HG03432 (cell line): ENCODE measurements around the gene MYO16.

Experiments
- ATAC-seq: cut with Tn5 transposase; IDR thresholded peaks from one replicate; pipeline ENCODE4 v1.9.1; 2021; ENCODE audit warnings: mild to moderate bottlenecking, moderate library complexity; ENCODE audit not compliant: unreplicated experiment

MYO16 gene

GRCh38 chr13:108662528-108662927 lies 33.1 kb downstream of the MYO16 start:
- no peak for ATAC-seq

GRCh38 chr13:108663710-108664109 lies 34.3 kb downstream of the MYO16 start:
- ATAC-seq = no peak

- ATAC-seq = no peak
Observed at GRCh38 chr13:108667205-108667604, 37.8 kb downstream of the MYO16 start.

- no peak for ATAC-seq
Observed at GRCh38 chr13:108669381-108669780, 40.0 kb downstream of the MYO16 start.

- ATAC-seq = no peak
Observed at GRCh38 chr13:108674346-108674745, 44.9 kb downstream of the MYO16 start.

GRCh38 chr13:108674771-108675170 lies 45.4 kb downstream of the MYO16 start:
- no peak for ATAC-seq

GRCh38 chr13:108676620-108677019 lies 47.2 kb downstream of the MYO16 start:
- ATAC-seq = no peak

GRCh38 chr13:108677806-108678205 lies 48.4 kb downstream of the MYO16 start:
- ATAC-seq = no peak

GRCh38 chr13:108680011-108680410 lies 50.6 kb downstream of the MYO16 start:
- ATAC-seq = no peak

GRCh38 chr13:108681986-108682575 lies 52.7 kb downstream of the MYO16 start:
- ATAC-seq = no peak

- no peak for ATAC-seq
Observed at GRCh38 chr13:108682714-108683113, 53.3 kb downstream of the MYO16 start.

- ATAC-seq = no peak
Observed at GRCh38 chr13:108686027-108686426, 56.6 kb downstream of the MYO16 start.

GRCh38 chr13:108690726-108691125 lies 61.3 kb downstream of the MYO16 start:
- no peak for ATAC-seq

GRCh38 chr13:108700422-108701170 lies 71.2 kb downstream of the MYO16 start:
- ATAC-seq = no peak

GRCh38 chr13:108702171-108702570 lies 72.8 kb downstream of the MYO16 start:
- no peak for ATAC-seq

GRCh38 chr13:108705031-108705430 lies 75.6 kb downstream of the MYO16 start:
- ATAC-seq = no peak

GRCh38 chr13:108707584-108707983 lies 78.2 kb downstream of the MYO16 start:
- ATAC-seq = no peak

GRCh38 chr13:108708921-108709320 lies 79.5 kb downstream of the MYO16 start:
- ATAC-seq = no peak

GRCh38 chr13:108711386-108711785 lies 82.0 kb downstream of the MYO16 start:
- ATAC-seq = no peak

GRCh38 chr13:108725471-108725870 lies 96.1 kb downstream of the MYO16 start:
- no peak for ATAC-seq

GRCh38 chr13:108728370-108728769 lies 99.0 kb downstream of the MYO16 start:
- ATAC-seq = no peak

- no peak for ATAC-seq
Observed at GRCh38 chr13:108733022-108733560, 103.7 kb downstream of the MYO16 start.
